ENCODE results near the gene CDH23.

DNA sequence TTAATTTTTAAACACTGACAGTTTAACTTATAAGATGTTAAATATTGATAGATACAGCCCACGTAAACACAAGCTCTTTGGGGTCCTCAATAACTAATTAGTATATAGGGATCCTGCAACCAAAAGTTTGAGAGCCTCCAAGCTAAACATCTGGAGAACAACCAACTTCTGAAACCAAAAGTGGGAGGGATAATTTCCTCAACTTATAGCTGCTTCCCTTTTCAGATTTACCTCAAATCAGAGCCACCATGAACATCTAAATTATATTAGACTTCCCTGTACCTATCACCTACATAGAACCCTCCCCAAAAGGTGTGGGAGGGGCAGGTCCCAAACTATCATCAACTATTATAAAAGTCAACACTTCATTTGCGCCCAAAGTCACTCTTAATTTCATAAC lies 445.7 kb downstream of the CDH23 start:
- TF ChIP-seq, protein P1, sequence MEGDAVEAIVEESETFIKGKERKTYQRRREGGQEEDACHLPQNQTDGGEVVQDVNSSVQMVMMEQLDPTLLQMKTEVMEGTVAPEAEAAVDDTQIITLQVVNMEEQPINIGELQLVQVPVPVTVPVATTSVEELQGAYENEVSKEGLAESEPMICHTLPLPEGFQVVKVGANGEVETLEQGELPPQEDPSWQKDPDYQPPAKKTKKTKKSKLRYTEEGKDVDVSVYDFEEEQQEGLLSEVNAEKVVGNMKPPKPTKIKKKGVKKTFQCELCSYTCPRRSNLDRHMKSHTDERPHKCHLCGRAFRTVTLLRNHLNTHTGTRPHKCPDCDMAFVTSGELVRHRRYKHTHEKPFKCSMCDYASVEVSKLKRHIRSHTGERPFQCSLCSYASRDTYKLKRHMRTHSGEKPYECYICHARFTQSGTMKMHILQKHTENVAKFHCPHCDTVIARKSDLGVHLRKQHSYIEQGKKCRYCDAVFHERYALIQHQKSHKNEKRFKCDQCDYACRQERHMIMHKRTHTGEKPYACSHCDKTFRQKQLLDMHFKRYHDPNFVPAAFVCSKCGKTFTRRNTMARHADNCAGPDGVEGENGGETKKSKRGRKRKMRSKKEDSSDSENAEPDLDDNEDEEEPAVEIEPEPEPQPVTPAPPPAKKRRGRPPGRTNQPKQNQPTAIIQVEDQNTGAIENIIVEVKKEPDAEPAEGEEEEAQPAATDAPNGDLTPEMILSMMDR (IDR thresholded peaks at IDR 0.05), result no peak
- TF ChIP-seq EP300 (IDR thresholded peaks at IDR 0.05) (no peak), POLR2A (IDR thresholded peaks at IDR 0.05) (no peak), POLR2AphosphoS5 (IDR thresholded peaks at IDR 0.05) (no peak)

Data from suprapubic skin (tissue), 4 donors.